Right cardiac atrium (tissue), 5 donors: ENCODE data around the gene FYTTD1. TPM values are rescaled to one million over a fixed set of nuclear protein-coding genes. Genes with fewer than 3 reads are reported as not detected.
A peak's percentile ranks its signal among the peaks of the same experiment; 100 is the strongest.

Source experiments
- ATAC-seq, 2 donors: fragments of 200-7000 bp; cut with Tn5 transposase; one replicate each; pipeline versions ENCODE4 v1.8.0 to v1.9.1; 2020; ENCODE audit warnings: moderate library complexity in 2 of 2, mild to moderate bottlenecking in 1 of 2
- DNase-seq, 3 donors: peaks; one replicate each; pipeline ENCODE4 v3.0.0-alpha.2; 2020
- H3K27ac ChIP-seq: one replicate; pipeline ENCODE4 v1.5.1; 2013; ENCODE audit warnings: mild to moderate bottlenecking, low read length, control low read depth, moderate library complexity
- H3K27me3 ChIP-seq: one replicate; pipeline ENCODE4 v1.6.1; 2013; ENCODE audit not compliant: control insufficient read depth, insufficient read depth
- H3K4me1 ChIP-seq: one replicate; pipeline ENCODE4 v1.6.1; 2013; ENCODE audit warnings: low read length; ENCODE audit not compliant: control insufficient read depth, insufficient read depth
- H3K4me3 ChIP-seq: one replicate; pipeline ENCODE4 v1.5.1; 2013; ENCODE audit warnings: low read length, control low read depth
- H3K9me3 ChIP-seq: one replicate; pipeline ENCODE4 v1.6.1; 2013; ENCODE audit warnings: low read length; ENCODE audit not compliant: control insufficient read depth
- WGBS: extraction: QIAGEN DNeasy Blood & Tissue Kit; methylation state at CpG from one replicate; pipeline ENCODE4 v1.1.7; 2013; 5-methylcytosine and 5-hydroxymethylcytosine counted together
- intact Hi-C, 4 donors: fragments of 100-400 bp; cut with DNase I; formaldehyde crosslinking; loops; one replicate each; pipeline versions ENCODE4 v1.11.0 to v1.14.0; 2022 to 2023
- polyA plus RNA-seq: library from polyadenylated mRNA; stranded (reverse); fragments of 200-250 nt; gene quantifications from one replicate; pipeline ENCODE4 v1.2.3, GENCODE V29; 2013
- total RNA-seq, 4 donors: library from RNA; stranded (reverse); fragmentation: NEBNext Ultra II Directional; extraction: Animal tissue kit (Norgen Biotek cat#: 25700); gene quantifications; one replicate each; pipeline ENCODE4 v1.2.1, GENCODE V29; 2021
- donor health status: healthy with polysubstance abuse.
- donor health status: DM: no; HTN: yes; CAD: no.
- donor health status: DM: no; HTN: no; CAD: no.
- donor health status: DM: no; HTN: yes; CAD: no; lungs with severe emphysema.
- donor health status: DM: yes; HTN: yes; CAD: no.

Gene FYTTD1
- total and polyA plus RNA-seq, 5 donors = 17.2 to 61.0 (median 58.0) TPM

DNA sequence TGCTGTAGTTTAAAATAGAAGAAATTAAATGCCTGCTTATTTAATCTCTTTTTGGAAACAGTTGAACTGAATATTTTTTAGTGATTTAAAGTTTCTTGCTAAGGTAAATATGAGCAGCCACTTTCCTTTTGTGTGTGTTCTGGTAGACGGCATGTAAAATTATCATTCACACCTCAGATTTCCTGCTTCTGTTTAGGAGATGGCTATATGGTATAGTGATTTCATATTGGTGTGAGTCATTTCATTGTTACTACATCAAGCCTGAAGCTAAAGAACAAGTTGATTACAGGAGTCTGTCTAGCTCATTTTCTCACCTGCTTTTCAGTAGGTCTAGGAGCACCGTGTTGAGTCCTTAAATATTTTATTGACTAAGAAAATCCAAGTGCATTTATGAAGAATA, 43.6 kb downstream of the FYTTD1 start:
- intact Hi-C loops = no loop called here
- no peaks in the 10 kb centered on the region for H3K9me3 ChIP-seq
- no peak for DNase-seq
- 18% methylated on average over 2 of the region's 2 CpGs for WGBS
- H3K27ac ChIP-seq = no peak overlapping the region
- no peaks in the 10 kb centered on the region for H3K27me3 ChIP-seq
- no peak for ATAC-seq
- peak overlapping the region; percentile 23 for H3K4me3 ChIP-seq
- no peaks in the 10 kb centered on the region for H3K4me1 ChIP-seq

DNA sequence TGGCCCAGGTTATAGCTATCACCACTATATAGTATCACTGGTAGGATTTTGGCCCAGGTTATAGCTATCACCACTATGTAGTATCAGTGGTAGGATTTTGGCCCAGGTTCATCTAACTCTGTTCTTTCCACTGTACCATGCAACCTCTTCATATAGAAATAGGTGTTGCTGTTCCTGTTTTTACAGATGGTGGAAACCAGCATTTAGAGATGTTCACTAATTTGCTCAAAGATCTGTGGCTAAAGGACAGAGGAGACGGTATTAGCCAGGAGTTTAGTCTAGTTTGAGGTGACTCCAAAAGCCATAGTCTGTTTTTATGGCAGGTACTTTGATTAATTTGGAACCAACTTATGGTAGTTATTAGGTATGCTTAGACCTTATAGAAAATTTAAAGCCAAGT, 44.4 kb downstream of the FYTTD1 start:
- no peak overlapping the region for H3K4me3 ChIP-seq
- no peak for ATAC-seq
- no peaks in the 10 kb centered on the region for H3K27me3 ChIP-seq
- intact Hi-C loops = no loop called here
- no peaks in the 10 kb centered on the region for H3K9me3 ChIP-seq
- no peak for DNase-seq
- peaks cover 2% of the 10 kb centered on the region for H3K4me1 ChIP-seq
- WGBS = 91% methylated on average over 1 of the region's 1 CpG
- no peak overlapping the region for H3K27ac ChIP-seq

DNA sequence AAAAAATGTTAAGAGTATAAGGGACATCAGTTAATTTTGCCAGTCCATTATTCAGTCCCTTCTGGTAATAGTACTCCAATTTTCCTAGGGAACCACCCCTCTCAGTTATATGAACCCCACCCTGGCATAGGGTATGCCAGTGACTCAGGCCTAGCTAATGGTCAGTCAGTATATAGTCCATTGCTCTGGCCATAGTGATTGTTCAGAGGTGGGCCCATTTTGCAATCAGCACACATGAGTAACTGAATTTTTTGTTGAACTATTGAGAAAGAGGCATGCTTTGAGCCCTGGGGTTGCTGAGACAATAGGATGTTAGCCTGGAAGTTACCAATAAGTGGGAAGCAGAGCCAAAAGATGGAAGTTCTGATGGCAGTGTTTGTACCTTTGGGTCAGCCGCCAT, 45.5 kb downstream of the FYTTD1 start:
- no peak for DNase-seq
- intact Hi-C loops = no loop called here
- WGBS = 95% methylated on average over 1 of the region's 1 CpG
- Histone ChIP-seq H3K27me3 (no peaks in the 10 kb centered on the region), H3K9me3 (no peaks in the 10 kb centered on the region), H3K4me1 (peaks cover 2% of the 10 kb centered on the region), H3K27ac (no peak overlapping the region), H3K4me3 (no peak overlapping the region)
- peak in 1 of 2 donors; percentile 23 for ATAC-seq

DNA sequence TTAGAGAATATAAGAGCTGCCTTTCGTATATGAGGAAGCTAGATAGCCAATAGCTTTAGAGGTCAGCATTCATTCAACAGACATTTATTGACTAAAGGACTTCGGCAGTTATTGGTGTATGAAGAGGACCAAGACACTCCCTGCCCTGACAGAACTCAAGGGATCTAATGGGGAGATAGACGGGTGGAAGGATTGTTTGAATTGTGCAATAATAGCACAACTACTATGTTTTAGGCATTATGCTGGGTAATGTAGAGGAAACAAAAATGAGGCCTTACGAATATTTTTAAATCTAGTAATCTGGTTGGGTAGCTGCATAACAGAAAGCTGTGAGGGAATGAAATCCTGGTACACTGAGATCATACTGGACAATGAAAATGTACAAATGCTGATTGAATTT, 46.4 kb downstream of the FYTTD1 start:
- intact Hi-C loops = no loop called here
- Histone ChIP-seq H3K27me3 (no peaks in the 10 kb centered on the region), H3K4me1 (peaks cover 2% of the 10 kb centered on the region), H3K27ac (no peak overlapping the region), H3K9me3 (no peaks in the 10 kb centered on the region), H3K4me3 (no peak overlapping the region)
- ATAC-seq = no peak
- no peak for DNase-seq
- WGBS = 57% methylated on average over 4 of the region's 4 CpGs

DNA sequence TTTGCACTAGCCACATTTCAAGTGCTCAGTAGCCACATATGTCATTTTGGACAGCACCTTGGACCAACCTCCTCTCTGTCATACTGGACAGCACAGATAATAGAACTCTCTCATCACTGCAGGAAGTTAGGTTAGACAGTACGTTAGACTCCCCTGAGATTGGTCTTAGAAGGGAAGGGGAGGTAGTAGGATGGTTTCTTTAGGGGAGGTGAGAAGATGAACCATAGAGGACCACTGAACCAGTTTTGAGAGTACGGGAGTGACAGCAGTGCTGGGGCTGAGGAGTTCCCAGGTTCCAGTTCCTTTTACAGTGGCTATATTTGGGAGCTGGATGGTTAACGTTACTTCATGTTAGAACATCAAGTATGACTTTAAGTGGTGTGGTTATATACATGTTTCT, 49.2 kb downstream of the FYTTD1 start:
- DNase-seq (no peak), ATAC-seq (no peak)
- intact Hi-C loops = no loop called here
- no peak overlapping the region for H3K4me3 ChIP-seq
- no peak overlapping the region for H3K27ac ChIP-seq
- no peaks in the 10 kb centered on the region for H3K9me3 ChIP-seq
- 35% methylated on average over 3 of the region's 3 CpGs for WGBS
- H3K27me3 ChIP-seq = no peaks in the 10 kb centered on the region
- peaks cover 2% of the 10 kb centered on the region for H3K4me1 ChIP-seq

DNA sequence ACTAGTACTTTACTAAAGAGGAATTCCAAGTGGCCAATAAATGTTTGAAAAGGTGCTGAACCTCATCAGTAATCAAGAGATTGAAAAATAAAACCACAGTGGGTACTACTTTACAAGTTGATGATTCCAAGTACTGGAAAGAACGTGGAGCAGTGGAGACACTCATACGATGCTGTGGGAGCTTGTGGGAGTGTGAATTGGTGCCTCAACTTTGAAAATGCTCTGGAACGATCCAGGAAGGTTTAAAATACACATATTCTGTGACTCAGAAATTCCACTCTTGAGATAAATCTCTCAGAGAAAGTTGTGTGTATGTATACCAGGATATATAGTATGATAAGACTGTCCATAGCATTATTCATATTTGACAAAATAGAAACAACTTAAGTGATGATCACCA, 50.7 kb downstream of the FYTTD1 start:
- 73% methylated on average over 3 of the region's 3 CpGs for WGBS
- Histone ChIP-seq H3K4me1 (peaks cover 2% of the 10 kb centered on the region), H3K4me3 (no peak overlapping the region), H3K27me3 (no peaks in the 10 kb centered on the region), H3K9me3 (no peaks in the 10 kb centered on the region), H3K27ac (no peak overlapping the region)
- ATAC-seq = no peak
- intact Hi-C loops = no loop called here
- no peak for DNase-seq

DNA sequence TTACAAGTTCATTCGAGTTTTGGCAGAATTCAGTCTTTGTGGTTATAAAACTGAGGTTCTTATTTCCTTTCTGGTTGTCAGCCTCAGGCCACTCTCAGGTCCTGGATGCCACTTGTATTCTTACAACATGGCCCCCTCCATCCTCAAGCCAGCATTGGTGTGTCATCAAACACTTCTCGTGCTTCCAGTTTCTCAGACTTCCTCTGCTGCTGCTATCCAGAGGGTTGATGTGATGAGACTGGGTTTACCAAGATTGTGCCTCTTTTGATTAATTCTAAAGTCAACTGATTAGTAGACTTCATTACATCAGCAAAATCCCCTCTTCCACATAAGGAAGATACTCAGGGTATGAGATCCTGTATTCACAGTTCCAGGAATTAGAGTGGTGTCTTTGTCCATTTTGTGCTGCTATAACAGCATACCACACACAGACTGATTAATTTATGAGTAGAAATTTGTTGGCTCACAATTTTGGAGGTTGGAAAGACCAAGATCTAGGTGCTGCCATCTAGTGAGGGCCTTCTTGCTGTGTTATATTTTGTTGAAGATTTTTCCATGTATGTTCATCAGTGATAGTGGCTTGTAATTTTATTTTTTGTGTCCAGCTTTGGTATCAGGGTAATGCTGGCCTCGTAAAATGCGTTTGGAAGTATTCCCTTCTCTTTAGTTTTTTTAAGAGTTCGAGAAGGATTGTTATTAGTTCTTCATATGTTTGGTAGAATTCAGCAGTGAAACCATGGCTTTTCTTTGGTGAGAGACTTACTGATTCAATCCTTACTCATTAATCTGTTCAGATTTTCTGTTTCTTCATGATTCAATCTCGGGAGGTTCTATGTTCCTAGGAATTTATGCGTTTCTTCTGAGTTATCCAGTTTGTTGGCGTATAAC, 52.5 kb downstream of the FYTTD1 start:
- Histone ChIP-seq H3K27ac (no peak overlapping the region), H3K4me3 (no peak overlapping the region), H3K27me3 (no peaks in the 10 kb centered on the region), H3K4me1 (peaks cover 2% of the 10 kb centered on the region), H3K9me3 (no peaks in the 10 kb centered on the region)
- ATAC-seq = peak in 1 of 2 donors; percentile 42
- intact Hi-C loops = no loop called here
- WGBS = 61% methylated on average over 8 of the region's 8 CpGs
- DNase-seq = no peak

DNA sequence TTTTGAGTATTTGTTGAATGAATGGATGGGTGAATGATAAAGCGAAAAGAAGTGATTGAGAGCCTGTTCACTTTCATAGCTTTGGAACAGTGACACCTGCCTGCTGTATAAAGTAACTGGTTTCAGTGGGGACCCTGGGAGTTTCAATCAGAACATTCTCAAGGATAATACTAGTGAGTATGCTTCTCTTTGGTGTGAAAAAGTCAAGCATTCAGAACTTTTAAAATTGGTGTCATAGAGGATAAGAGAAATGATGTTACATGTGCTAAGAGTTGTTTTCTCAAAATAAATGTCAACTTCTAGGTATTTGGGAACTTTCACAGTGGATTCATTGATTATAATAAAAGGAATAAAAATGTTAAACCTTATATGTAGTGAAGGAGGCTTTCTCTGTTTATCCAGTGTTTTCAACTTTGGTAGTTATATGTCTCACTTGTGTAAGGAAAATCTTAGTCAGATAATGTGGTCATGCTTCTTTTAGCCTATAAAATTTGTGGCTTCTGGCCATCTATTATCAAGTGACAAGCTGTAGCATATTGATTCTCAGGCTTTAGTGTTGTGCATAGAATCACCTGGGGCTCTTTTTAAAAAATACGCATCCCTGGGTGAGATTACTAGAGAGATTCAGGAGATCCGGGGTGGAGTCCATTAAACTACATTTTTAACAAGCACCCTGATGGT, 53.2 kb downstream of the FYTTD1 start:
- no peak overlapping the region for H3K4me3 ChIP-seq
- no peaks in the 10 kb centered on the region for H3K27me3 ChIP-seq
- no peak for ATAC-seq
- no peak overlapping the region for H3K27ac ChIP-seq
- WGBS = 92% methylated on average over 3 of the region's 3 CpGs
- peaks cover 2% of the 10 kb centered on the region for H3K4me1 ChIP-seq
- H3K9me3 ChIP-seq = no peaks in the 10 kb centered on the region
- intact Hi-C loops = no loop called here
- DNase-seq = no peak

DNA sequence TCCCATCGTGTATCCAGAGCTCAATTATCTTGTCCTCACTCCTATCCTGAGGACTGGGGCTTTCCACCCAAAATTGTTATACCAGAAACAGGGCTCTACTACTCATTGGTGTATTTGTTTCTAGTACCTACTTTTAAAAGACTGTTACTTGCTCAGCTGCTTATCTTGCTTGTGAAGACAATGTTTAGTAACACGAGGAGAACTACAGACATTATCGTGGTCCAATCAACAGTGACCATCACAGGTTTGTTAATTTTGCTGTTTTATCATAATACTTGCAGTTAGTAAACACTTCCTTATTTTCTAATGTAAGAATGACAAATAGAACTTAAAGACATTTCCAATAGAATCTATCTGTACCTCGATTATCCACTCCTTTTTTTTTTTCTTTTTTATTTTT, 54.8 kb downstream of the FYTTD1 start:
- WGBS = 75% methylated on average over 4 of the region's 4 CpGs
- H3K4me1 ChIP-seq = peaks cover 3% of the 10 kb centered on the region
- no peak for ATAC-seq
- no peak overlapping the region for H3K4me3 ChIP-seq
- H3K9me3 ChIP-seq = no peaks in the 10 kb centered on the region
- intact Hi-C loops = no loop called here
- no peak overlapping the region for H3K27ac ChIP-seq
- no peak for DNase-seq
- no peaks in the 10 kb centered on the region for H3K27me3 ChIP-seq

DNA sequence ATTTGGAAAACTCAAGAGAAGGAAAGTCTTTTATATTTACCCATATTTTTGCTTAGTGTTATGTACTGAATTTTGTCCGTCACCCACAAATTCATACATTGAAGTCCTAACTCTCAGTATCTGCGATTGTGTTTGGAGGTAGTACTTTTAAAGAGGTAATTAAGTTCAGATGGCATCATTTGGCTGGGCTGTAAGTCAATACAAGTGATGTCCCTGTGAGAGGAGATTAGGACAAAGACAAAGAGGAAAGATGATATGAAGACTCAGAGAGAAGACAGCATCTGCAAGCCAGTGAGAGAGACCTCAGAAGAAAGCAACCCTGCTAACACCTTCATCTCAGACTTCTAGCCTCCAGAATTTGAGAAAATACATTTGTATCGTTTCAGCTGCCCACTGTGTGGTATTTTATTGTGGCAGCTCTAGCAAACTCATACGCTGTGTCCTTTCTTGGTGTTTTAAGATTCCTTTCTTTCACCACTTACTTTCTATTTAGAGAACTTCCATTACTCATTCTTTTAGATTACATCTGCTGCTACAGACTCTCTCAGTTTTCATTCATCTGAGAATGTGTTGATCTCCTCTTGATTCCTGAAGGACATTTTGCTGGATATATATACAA, 58.4 kb downstream of the FYTTD1 start:
- H3K4me3 ChIP-seq = no peak overlapping the region
- H3K4me1 ChIP-seq = peaks cover 4% of the 10 kb centered on the region
- intact Hi-C loops = no loop called here
- DNase-seq = no peak
- H3K27ac ChIP-seq = peak overlapping the region; percentile 81
- 66% methylated on average over 4 of the region's 4 CpGs for WGBS
- no peaks in the 10 kb centered on the region for H3K27me3 ChIP-seq
- H3K9me3 ChIP-seq = no peaks in the 10 kb centered on the region
- ATAC-seq = no peak

DNA sequence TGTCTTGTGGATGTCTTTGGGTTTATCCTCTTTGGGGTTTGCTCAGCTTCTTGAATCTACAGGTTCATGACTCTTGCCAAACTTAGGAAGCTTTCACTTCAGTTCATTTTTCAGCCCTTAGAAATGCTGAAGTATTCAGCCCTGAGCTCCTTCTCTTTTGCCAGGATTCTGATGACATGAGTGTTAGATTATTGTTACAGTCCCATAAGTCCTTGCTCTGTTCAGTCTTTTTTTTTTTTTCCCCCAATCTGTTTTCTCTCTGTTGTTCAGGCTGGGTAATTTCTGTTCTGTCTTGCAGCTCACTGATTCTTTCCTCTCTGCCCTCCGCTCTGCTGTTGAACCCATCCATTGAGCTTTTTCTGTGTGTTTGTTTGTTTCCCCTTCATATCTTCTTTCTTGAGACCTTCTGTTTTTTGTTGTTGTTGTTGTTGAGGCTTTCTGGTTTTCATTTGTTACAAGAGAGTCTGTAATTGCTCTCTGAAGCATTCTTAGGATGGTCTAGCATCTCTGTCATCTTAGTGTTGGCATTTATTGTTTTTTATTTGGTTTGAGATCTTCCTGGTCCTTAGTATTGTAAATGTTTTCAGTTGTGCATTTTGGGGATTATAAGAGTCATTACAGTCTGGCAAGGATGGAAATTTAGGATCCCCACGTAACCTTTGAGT, 59.8 kb downstream of the FYTTD1 start:
- intact Hi-C loops = no loop called here
- DNase-seq = no peak
- no peak overlapping the region for H3K27ac ChIP-seq
- WGBS = 30% methylated on average over 2 of the region's 2 CpGs
- H3K4me1 ChIP-seq = peaks cover 4% of the 10 kb centered on the region
- ATAC-seq = peak; percentile 63 to 77
- no peaks in the 10 kb centered on the region for H3K9me3 ChIP-seq
- no peak overlapping the region for H3K4me3 ChIP-seq
- H3K27me3 ChIP-seq = no peaks in the 10 kb centered on the region
